GOT3 (cell line): ENCODE data around the gene ADAMTSL2.

Experiments
- DNase-seq: peaks from one replicate; lab custom pipeline; 2025; ENCODE audit warnings: mixed read lengths; lab: John Stamatoyannopoulos, UW

The ADAMTSL2 gene

DNA sequence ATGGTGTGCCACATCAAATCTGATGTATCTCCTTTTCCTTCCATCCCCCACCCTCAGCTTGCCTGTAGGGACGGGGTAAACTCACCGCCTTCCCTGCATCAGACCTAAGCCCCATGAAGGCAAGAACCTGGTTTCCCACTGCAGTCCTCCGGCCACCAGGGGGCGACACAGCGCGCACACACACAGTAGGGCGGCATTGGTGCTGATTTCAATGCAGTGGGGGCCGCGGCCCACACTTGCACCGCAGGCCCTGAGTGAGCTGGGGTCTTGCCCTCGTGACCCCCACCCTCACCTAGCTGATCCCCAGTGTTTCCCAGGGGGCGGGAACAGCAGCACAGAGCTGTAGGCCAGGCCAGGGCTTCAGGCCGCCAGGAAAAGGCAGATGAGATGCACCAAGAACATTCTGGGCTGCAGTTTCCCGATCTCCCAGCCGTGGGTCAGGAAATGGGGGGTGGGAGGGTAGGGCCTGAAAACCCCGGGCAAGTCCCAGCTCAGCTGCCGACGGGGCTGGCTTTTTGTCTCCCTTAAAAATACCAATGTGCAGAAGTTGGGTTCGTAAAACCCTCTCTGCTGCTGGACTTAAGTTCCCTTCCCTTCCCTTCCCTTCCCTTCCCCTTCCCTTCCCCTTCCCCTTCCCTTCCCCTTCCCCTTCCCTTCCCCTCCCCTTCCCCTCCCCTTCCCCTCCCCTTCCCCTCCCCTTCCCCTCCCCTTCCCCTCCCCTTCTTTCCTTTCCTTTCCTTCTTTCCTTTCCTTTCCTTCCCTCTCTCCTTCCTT is 55.1 kb downstream of the ADAMTSL2 start:
- DNase-seq, result no peak

DNA sequence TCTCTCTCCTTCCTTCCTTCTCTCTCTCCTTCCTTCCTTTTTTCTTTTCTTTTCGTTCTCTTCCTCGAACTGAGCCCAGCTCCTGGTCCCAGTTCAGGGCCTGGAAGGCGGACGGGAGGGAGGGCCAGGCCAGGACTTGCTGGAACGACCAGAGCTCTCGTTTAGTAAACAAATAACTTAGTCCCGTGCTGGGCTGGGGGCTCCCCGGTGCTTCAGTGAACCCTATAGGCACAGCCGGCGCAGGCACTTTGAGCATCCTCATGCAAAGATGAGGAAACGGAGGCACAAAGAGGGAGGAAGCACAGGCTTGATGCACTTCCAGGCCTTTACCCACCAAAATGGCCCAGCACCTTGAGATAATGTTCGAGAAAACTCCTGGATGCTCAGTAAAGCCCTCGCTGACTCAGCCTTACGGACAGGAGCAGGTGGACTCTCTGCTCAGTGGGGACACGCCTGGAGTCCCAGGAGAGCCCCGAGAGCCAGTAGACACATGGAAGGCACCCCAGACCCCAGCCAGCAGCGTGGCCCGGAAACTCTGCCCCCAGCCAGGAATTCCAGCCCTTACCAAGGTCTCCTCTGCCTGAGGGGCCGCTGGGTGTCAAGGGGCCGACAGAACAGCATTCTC is 55.8 kb downstream of the ADAMTSL2 start:
- DNase-seq, result no peak

GRCh38 chr9:133591116-133591910 is 56.8 kb downstream of the ADAMTSL2 start:
- no peak for DNase-seq

- DNase-seq, result no peak
Observed at GRCh38 chr9:133591985-133592384, 57.5 kb downstream of the ADAMTSL2 start.

GRCh38 chr9:133592731-133593409 is 58.4 kb downstream of the ADAMTSL2 start:
- DNase-seq, result no peak

DNA sequence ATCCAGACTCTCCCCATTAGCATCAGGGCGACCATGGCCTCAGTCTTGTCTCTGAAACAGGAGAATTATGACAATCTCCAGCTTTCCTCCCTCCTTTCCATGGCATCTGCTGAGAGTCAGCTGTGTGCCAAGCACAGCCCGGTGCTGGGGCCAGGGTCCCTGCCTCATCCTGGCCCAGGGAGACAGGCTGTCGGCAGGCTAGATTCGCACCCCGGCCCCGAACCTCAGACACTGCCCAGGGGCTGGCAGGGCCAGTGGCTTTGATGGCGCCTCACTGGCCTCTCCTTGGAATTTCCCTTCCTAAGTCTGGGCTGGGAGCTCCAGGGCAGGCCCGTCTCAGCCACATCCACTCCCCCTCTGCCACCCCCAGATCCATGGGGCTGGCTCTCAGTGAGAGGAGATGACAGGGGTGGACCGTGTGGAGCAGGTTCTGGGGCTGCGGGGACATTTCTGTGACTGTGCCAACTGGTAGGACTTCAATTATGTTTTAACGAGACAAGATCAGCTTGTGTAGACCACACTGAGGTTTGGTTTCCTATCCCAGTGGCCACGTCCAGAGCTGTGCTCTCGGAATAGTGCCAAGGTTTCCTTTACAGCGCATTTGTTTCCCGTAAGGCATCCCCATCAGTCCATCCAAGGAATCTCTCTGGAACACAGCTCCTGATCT is 59.2 kb downstream of the ADAMTSL2 start:
- no peak for DNase-seq

DNA sequence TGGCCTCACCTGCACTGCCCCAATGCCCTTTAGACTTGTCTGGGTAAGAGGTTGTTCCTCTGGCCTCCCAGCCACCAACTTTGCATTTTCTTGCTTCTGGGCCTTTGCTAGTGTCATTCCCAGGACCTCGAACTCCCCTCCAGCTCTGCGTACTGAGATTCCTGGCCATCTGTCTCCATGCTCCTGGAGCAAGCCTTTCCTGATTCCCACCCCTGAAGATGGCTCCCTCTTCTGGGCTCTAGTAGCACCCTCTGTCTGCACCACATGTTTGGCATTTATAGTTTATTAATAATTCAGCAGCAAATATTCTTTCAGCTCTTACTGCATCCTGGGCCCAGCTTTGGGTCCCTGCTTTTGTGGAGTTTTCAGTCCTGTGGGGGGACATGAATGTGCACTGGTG is 59.8 kb downstream of the ADAMTSL2 start:
- DNase-seq, result no peak

DNA sequence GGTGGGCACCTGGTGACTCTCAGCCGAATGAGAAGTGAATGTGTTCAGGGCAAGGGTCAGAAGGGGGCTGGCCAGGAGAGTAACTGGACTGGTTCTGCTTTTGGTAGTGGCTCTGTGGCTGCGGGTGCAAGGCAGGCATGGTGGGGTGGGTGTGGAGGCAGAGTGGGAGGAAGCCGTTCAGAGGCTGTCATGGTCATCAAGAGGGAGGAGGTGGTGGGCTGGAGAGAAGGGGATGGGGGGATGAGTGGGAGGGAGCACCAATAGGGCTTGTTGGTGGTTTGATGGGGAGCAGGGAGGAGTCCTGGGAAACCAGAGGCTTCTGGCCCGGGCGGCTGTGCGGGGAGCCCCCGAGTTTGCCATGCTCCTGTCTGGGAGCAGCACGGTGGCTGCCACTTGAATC is 61.4 kb downstream of the ADAMTSL2 start:
- DNase-seq, result no peak

GRCh38 chr9:133597316-133597957 is 62.9 kb downstream of the ADAMTSL2 start:
- no peak for DNase-seq

DNA sequence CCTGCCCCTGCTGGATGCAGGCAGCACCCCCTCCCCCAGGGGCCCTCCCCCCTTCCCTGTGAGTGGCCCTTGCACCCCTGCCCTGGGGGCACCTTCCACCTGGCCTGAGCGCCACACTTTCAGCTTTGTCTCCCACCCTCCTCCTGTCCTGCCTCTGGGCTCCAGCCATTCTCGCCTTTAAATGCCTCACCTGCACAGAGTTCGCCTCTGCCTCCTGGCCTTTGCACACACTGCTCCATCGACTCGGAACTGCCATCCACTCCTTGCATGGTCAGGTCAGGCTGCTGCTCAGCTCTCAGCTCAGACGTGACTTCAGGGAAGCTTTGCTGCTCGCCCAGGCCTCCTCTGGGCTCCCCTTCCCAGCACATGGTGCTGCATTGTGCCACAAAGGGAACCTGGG is 64.5 kb downstream of the ADAMTSL2 start:
- no peak for DNase-seq

DNA sequence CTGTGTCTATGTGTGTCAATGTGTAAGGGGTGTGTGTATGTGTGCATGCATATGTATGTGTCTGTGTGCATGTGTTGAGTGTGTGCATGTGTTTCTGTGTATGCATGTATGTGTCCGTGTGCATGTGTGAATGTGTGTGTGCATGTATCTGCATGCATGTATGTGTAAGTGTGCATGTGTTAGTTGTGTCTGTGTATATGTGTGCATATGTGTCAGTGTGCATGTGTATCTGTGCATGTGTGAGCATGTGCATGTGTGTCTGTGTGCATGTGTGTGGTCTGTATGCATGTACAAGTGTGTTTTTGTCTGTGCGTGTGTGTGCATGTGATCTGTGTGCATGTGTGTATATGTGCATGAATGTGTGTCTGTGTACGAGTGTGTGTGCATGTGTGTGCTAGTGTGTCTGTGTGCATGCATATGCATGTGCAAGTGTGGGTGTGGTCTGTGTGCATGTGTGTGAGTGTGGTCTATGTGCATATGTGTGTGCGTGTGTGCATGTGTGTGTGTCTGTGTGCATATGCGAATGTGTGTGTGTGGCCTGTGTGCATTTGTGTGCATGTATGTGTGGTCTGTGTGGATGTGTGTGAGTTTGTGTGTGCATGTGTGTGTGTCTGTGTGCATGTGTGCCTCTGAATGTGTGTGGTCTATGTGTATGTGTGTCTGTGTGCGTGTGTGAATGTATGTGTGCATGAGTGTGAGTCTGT is 65.1 kb downstream of the ADAMTSL2 start:
- no peak for DNase-seq

- no peak for DNase-seq
Observed at GRCh38 chr9:133600739-133601138, 66.2 kb downstream of the ADAMTSL2 start.

DNA sequence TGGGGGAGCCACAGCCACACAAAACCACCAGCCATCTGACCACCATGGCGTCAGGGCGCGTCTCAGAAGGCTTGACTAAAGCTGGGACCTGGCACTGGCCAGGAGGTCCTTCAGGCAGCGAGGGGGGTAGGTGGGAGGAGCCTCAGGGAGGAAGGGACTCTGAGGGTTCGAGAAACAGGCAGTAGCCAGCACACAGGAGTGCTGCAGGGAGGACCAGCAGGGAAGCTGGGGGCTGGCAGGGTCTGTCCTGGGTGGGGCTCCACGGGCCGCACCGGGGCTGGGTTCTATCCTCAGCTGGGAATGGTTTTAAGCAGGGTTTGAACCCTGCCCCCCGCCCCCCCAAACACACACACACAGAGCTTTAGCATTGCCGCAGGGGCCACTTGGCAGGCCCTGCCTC is 67.2 kb downstream of the ADAMTSL2 start:
- no peak for DNase-seq

DNA sequence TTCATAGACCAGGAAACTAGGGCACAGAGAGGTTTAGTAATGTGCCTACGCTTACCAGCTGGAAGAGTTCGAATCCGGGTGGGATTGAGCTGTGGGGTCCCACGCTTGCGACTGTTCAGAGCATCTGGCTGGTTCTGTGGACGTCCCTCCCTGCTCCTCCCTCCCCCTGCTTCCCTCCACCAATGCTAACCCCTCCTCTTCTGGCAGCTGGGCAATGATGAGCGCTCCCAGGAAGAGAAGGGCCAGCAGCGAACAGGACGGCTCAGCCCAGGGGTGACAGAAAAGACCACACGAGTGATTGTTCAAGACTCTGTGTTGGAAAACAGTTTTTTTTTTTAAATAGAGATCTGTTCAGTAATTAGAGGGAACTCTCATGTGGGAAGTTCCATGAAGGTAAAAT is 67.8 kb downstream of the ADAMTSL2 start:
- no peak for DNase-seq

- DNase-seq, result no peak
Observed at GRCh38 chr9:133603135-133603927, 68.8 kb downstream of the ADAMTSL2 start.

DNA sequence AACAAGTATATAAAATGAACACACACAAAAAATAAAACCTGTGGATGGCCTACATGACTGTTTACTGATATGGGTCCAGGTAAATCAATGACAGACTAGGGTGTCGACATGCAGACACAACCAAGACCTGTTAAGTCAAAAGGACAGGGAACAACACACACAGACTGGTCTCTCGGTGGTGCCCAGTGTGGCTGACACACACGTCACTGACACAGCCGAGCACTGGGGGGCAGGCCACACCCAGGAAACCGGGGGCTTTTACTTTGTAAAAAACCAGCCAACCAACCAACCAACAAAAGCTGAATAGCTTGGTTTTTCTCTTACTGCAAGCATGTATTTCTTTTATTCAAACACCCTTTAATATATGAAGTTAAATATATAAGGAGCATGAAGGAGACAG is 69.7 kb downstream of the ADAMTSL2 start:
- DNase-seq, result no peak

DNA sequence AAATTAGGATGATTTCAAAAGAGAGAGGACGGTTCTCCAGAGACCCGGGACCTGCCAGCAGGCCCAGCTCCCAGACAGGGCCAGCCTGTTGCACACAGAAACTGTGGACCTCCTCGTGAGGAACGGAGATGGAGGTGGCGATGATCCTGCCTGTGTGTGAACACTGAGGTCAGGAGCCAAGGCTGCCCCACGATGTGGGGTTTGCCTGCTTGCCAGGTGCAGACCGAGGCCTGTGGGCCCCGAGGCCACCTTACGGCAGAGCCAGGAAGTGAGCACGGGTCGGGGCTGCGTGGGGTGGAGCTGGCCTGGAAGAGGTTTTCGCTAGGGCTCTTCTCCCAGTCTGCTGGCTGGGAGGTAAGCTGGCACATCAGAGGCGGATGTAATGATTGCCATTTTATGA is 70.4 kb downstream of the ADAMTSL2 start:
- DNase-seq, result no peak

GRCh38 chr9:133605446-133605845 is 70.9 kb downstream of the ADAMTSL2 start:
- DNase-seq, result no peak

DNA sequence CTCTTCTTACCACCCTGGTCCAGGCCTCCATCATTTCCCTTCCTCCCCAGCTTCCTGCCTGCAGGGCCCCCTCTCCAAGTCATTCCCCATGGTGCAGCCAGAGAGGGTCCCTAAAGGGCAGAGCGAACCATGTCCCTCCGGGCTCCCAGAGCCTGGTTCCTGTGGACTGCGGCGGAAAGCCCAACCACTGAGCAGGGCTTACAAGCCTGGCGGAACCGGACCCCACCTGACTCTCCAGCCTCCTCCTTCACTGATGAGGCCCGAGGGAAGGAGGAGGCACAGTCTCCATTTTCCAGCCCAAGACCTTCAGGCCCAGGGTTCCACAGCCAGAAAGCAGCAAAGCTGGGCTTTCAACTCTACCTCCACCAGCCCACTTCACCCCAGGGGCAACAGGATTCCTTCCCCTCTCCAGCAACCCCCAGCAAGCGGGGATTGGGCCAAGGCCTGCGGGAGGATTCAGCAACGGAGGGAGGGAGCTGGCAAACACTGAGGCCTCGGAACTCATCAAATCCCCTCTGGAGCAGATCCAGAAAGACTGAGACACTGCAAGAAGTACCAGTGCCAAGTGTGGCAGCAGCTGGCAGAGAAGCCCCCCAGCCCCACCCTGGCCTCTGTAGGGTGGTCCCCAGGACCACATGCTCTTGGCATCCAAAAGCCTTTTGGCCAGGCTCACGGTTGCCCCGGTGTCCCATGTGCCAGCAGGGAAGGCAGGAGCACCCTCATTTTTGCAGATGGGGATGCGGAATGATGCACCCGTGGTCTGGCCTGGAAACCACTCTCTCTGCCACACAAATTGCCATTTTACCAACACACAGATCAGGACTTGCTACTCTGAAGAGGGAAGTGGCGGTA is 71.6 kb downstream of the ADAMTSL2 start:
- DNase-seq, result no peak
